IMR-90 (cell line): ENCODE data around the gene GABBR1. TPM values are rescaled to one million over a fixed set of nuclear protein-coding genes. Genes with fewer than 3 reads are reported as not detected.
"Not testable (repeated sequence)": the region's sequence is repeated elsewhere in the genome, so short reads cannot be mapped to it uniquely, and the experiment has no call there.

Source experiments
- ATAC-seq: fragments of 200-7000 bp; cut with Tn5 transposase; 2 replicates; pipeline ENCODE4 v1.9.1; 2020; ENCODE audit warnings: low read depth, mild to moderate bottlenecking, moderate library complexity
- BruUV-seq: library from RNA; stranded (reverse); fragments of 400-500 nt; replicated peaks from 2 replicates; lab custom pipeline; 2021; lab: Mats Ljungman, UMichigan
- CTCF ChIA-PET: fragments of 300-600 bp; formaldehyde crosslinking; extraction: SDS; loops from one replicate; lab custom pipeline; 2021; ENCODE audit warnings: antibody characterized with exemption; lab: Yijun Ruan, JAX
- POLR2A ChIA-PET: fragments of 300-600 bp; sonication (Branson Sonifier 250); formaldehyde crosslinking; loops from one replicate; lab custom pipeline; 2022; ENCODE audit warnings: antibody characterized with exemption; ENCODE audit not compliant: unreplicated experiment; lab: Charles Lee
- DNase-seq: peaks from one replicate; pipeline ENCODE4 v3.0.0; 2013
- H2AFZ ChIP-seq: replicated peaks from 2 replicates; pipeline ENCODE3; 2013; ENCODE audit warnings: low read length, mild to moderate bottlenecking; ENCODE audit not compliant: poor library complexity
- H2AK5ac ChIP-seq: 2 replicates; pipeline ENCODE4 v1.6.1; 2013; ENCODE audit warnings: low read depth, low read length, inconsistent platforms
- H2AK9ac ChIP-seq: replicated peaks from 2 replicates; pipeline ENCODE3; 2013; ENCODE audit warnings: mild to moderate bottlenecking, low read depth, low read length, moderate library complexity; ENCODE audit not compliant: poor library complexity
- H2BK120ac ChIP-seq: 2 replicates; pipeline ENCODE4 v1.6.1; 2013; ENCODE audit warnings: low read depth, low read length, inconsistent platforms
- H2BK15ac ChIP-seq: 3 replicates; pipeline ENCODE4 v1.6.1; 2013; ENCODE audit warnings: low read depth, low read length, inconsistent platforms
- H2BK20ac ChIP-seq: 2 replicates; pipeline ENCODE4 v1.6.1; 2013; ENCODE audit warnings: low read depth, mild to moderate bottlenecking, inconsistent platforms, low read length, moderate library complexity
- H2BK5ac ChIP-seq: 2 replicates; pipeline ENCODE4 v1.6.1; 2013; ENCODE audit warnings: mild to moderate bottlenecking, low read depth, low read length, inconsistent platforms; ENCODE audit not compliant: poor library complexity, severe bottlenecking
- H3K14ac ChIP-seq: replicated peaks from 2 replicates; pipeline ENCODE4 v1.6.1; 2013; ENCODE audit warnings: low read depth, low read length, inconsistent platforms
- H3K18ac ChIP-seq: 2 replicates; pipeline ENCODE4 v1.6.1; 2013; ENCODE audit warnings: low read depth, low read length, control low read depth
- H3K23ac ChIP-seq: 2 replicates; pipeline ENCODE4 v1.6.1; 2013; ENCODE audit warnings: low read depth, low read length, inconsistent platforms
- H3K27ac ChIP-seq: 2 replicates; pipeline ENCODE4 v1.5.1; 2013; ENCODE audit warnings: mild to moderate bottlenecking, control low read depth, low read length; ENCODE audit not compliant: insufficient read depth
- H3K27me3 ChIP-seq: 2 replicates; pipeline ENCODE4 v1.6.1; 2013; ENCODE audit warnings: low read length; ENCODE audit not compliant: control insufficient read depth, insufficient read depth
- H3K36me3 ChIP-seq: 2 replicates; pipeline ENCODE4 v1.6.1; 2013; ENCODE audit warnings: low read length, mixed read lengths; ENCODE audit not compliant: control insufficient read depth, insufficient read depth
- H3K4ac ChIP-seq: 2 replicates; pipeline ENCODE4 v1.6.1; 2013; ENCODE audit warnings: low read depth, low read length, inconsistent platforms
- H3K4me1 ChIP-seq: 2 replicates; pipeline ENCODE4 v1.6.1; 2013; ENCODE audit warnings: low read length, mixed read lengths; ENCODE audit not compliant: control insufficient read depth, insufficient read depth
- H3K4me2 ChIP-seq: 2 replicates; pipeline ENCODE4 v1.6.1; 2013; ENCODE audit warnings: low read depth, mild to moderate bottlenecking, control low read depth, low read length, moderate library complexity
- H3K4me3 ChIP-seq: 2 replicates; pipeline ENCODE4 v1.5.1; 2013; ENCODE audit warnings: low read depth, mild to moderate bottlenecking, control low read depth, low read length, moderate library complexity; ENCODE audit not compliant: insufficient read depth
- H3K56ac ChIP-seq: 2 replicates; pipeline ENCODE4 v1.6.1; 2013; ENCODE audit warnings: low read length, inconsistent platforms; ENCODE audit not compliant: insufficient read depth; ENCODE audit errors: extremely low read depth
- H3K79me1 ChIP-seq, 2 experiments: 2 replicates each; pipeline ENCODE4 v1.6.1; 2013; ENCODE audit warnings: low read length in 2 of 2, inconsistent platforms in 1 of 2, low read depth in 1 of 2
- H3K9ac ChIP-seq: 2 replicates; pipeline ENCODE4 v1.6.1; 2013; ENCODE audit warnings: low read depth, low read length, control low read depth
- H3K9me1 ChIP-seq: 2 replicates; pipeline ENCODE4 v1.6.1; 2013; ENCODE audit warnings: low read length, inconsistent platforms; ENCODE audit not compliant: insufficient read depth
- H3K9me3 ChIP-seq: 2 replicates; pipeline ENCODE4 v1.6.1; 2013; ENCODE audit warnings: low read length; ENCODE audit not compliant: control insufficient read depth, insufficient read depth
- H4K20me1 ChIP-seq: 2 replicates; pipeline ENCODE4 v1.6.1; 2013; ENCODE audit warnings: low read length, inconsistent platforms; ENCODE audit not compliant: insufficient read depth
- H4K5ac ChIP-seq: 2 replicates; pipeline ENCODE4 v1.6.1; 2013; ENCODE audit warnings: mild to moderate bottlenecking, low read depth, low read length, control low read depth
- H4K8ac ChIP-seq, 2 experiments: 2 replicates each; pipeline ENCODE4 v1.6.1; 2013; ENCODE audit warnings: low read depth in 2 of 2, low read length in 2 of 2, control low read depth in 1 of 2, inconsistent platforms in 1 of 2
- H4K91ac ChIP-seq: 2 replicates; pipeline ENCODE4 v1.6.1; 2013; ENCODE audit warnings: low read depth, low read length, inconsistent platforms; ENCODE audit not compliant: insufficient read depth
- BHLHE40 ChIP-seq: fragments of 150-350 bp; IDR thresholded peaks from 2 replicates; pipeline ENCODE4 v1.6.1; 2016; ENCODE audit warnings: mild to moderate bottlenecking, low read depth, low read length
- WGBS, 2 experiments: methylation state at CpG; one replicate each; pipeline versions ENCODE4 v1.1.5 to v1.1.7; 2013; ENCODE audit warnings: missing lambda C conversion rate in 2 of 2; ENCODE audit not compliant: insufficient read length in 1 of 2; ENCODE audit errors: extremely low coverage in 2 of 2; 5-methylcytosine and 5-hydroxymethylcytosine counted together
- dilution Hi-C: fragments of 300-500 bp; cut with HindIII; formaldehyde crosslinking; loops from one replicate; pipeline ENCODE4 v1.14.3; 2018; ENCODE audit warnings: low sequenced_read_pairs; ENCODE audit not compliant: unreplicated experiment
- in situ Hi-C: fragments of 300-500 bp; cut with MboI; formaldehyde crosslinking; loops from 3 replicates; pipeline ENCODE4 v1.14.3; 2019; ENCODE audit warnings: low sequenced_read_pairs, inconsistent platforms, mixed read lengths
- intact Hi-C: fragments of 100-400 bp; cut with micrococcal nuclease; formaldehyde crosslinking; loops from 2 replicates; pipeline ENCODE4 v1.10.0; 2022
- polyA plus RNA-seq, 3 experiments: library from polyadenylated mRNA; depleted of rRNA; stranded (reverse); fragments of >200 nt; gene quantifications; 2 replicates each; pipeline ENCODE4 v1.2.3, GENCODE V29; 2012; ENCODE audit warnings: low replicate concordance in 1 of 3
- total RNA-seq: library from RNA; depleted of rRNA; stranded (reverse); fragments of >200 nt; gene quantifications from 2 replicates; pipeline ENCODE4 v1.2.3, GENCODE V29; 2012

The GABBR1 gene
- total and polyA plus RNA-seq, 2 of the 4 experiments (the other 2 are of a cell fraction): 5.9 to 31.5 TPM

DNA sequence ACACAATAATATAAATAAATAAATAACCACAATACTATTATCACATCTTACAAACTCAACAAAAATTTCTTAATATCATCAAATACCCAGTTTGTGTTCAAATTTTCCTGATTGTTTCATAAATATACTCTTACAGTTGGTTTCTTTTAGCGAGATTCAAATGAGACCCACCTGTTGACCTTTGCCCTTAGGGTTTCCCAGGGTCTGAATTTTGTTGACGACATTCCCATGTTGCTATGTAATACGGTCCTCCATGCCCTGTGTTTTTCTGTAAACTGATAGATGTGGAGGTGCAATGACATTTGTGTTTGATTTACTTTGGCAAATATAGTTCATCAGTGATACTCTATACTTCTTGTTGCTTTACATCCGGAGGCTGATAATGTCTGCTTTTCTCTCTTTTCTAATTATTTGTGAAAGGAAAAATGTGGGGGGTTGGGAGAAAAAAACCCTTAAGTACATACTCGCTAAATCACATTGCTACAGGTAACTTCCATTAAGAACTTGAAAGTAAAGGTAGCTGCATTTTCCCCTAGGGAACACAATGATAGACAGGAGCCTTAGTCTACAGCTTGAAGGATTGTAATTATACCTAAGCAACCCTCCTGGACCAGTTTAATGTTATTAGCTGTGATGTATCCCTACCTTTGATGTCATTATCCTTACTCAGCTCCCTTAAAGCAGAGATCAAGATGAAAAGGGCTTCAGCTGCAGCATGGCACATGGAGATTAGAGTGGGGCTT, 30.5 kb upstream of the GABBR1 start:
- no peak for DNase-seq
- H3K4me3 ChIP-seq: no peak overlapping the region
- no peaks in the 10 kb centered on the region for H3K9me3 ChIP-seq
- H3K14ac ChIP-seq: no peak overlapping the region
- H3K79me1 ChIP-seq: no peaks in the 10 kb centered on the region
- H2BK15ac ChIP-seq: no peak overlapping the region
- no peak for ATAC-seq
- no peak overlapping the region for H3K4me2 ChIP-seq
- H2BK120ac ChIP-seq: no peak overlapping the region
- no CpG with 5 or more reads among the region's 5 CpGs for WGBS, 2 experiments
- no peak overlapping the region for H3K27ac ChIP-seq
- ChIA-PET CTCF (interaction anchor here (1.4 to 4.1 kb wide), 2 partner anchors 10 to 13 kb away, joined by 5 to 33 read pairs; no protein-coding TSS in a partner anchor), POLR2A (interaction anchor here (0.5 kb wide), 1 partner anchor 12 kb away, joined by 4 read pairs; no protein-coding TSS in a partner anchor)
- no peak overlapping the region for H3K4ac ChIP-seq
- no peak overlapping the region for H4K91ac ChIP-seq
- no peak overlapping the region for H3K23ac ChIP-seq
- H3K9ac ChIP-seq: no peak overlapping the region
- no peak overlapping the region for H2BK20ac ChIP-seq
- peaks cover 4% of the 10 kb centered on the region for H3K27me3 ChIP-seq
- H3K56ac ChIP-seq: no peak overlapping the region
- in situ Hi-C loops (no loop called here), dilution Hi-C loops (no loop called here), intact Hi-C loops (no loop called here)
- no peak overlapping the region for H3K18ac ChIP-seq
- H2AFZ ChIP-seq: no peak overlapping the region
- no peak overlapping the region for H2AK9ac ChIP-seq
- no peaks in the 10 kb centered on the region for H3K9me1 ChIP-seq
- no peak overlapping the region for H2BK5ac ChIP-seq
- H2AK5ac ChIP-seq: no peak overlapping the region
- no peak for TF ChIP-seq BHLHE40
- H4K5ac ChIP-seq: no peak overlapping the region
- BruUV-seq: no TSS peak
- no peaks in the 10 kb centered on the region for H3K36me3 ChIP-seq
- no peaks in the 10 kb centered on the region for H4K20me1 ChIP-seq
- H4K8ac ChIP-seq: no peak overlapping the region
- no peaks in the 10 kb centered on the region for H3K4me1 ChIP-seq

DNA sequence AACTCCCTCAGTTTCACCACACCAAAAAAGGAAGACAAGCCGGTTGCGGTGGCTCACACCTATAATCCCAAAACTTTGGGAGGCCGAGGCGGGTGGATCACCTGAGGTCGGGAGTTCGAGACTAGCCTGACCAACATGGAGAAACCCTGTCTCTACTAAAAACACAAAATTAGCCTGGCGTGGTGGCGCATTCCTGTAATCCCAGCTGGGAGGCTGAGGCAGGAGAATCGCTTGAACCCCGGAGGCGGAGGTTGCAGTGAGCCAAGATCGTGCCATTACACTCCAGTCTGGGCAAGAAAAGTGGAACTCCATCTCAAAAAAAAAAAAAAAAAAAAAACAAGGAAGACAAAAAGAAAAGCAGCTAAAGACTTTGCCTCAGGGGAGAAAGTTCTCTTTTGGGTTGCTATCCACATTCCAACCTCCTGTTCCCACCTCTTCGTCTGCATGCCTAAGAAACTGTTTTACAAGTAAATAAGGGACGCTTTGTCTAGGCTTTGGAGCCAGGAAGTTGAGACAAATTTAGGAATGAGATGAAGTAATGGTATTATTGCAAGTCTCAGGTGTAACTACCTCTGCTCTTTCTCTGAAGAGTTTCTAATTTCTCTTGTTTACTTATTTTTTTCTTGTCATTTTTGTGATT, 28.6 kb upstream of the GABBR1 start:
- intact Hi-C loops, DNase-seq, H3K14ac ChIP-seq, BruUV-seq, H4K8ac ChIP-seq, H2BK120ac ChIP-seq, H3K4me1 ChIP-seq, POLR2A ChIA-PET, dilution Hi-C loops, H3K23ac ChIP-seq, H2AK5ac ChIP-seq, H3K56ac ChIP-seq, H2BK5ac ChIP-seq, in situ Hi-C loops, H2BK20ac ChIP-seq, H2BK15ac ChIP-seq, H3K4me3 ChIP-seq, H3K9me3 ChIP-seq, H4K5ac ChIP-seq, H3K4me2 ChIP-seq, H2AK9ac ChIP-seq, H3K9ac ChIP-seq, H3K18ac ChIP-seq, H4K91ac ChIP-seq, H4K20me1 ChIP-seq, H3K4ac ChIP-seq, H3K79me1 ChIP-seq, H3K27me3 ChIP-seq, H3K9me1 ChIP-seq, H3K27ac ChIP-seq, H2AFZ ChIP-seq, ATAC-seq, H3K36me3 ChIP-seq: not testable (repeated sequence)
- WGBS, 2 experiments: no CpG with 5 or more reads among the region's 14 CpGs
- CTCF ChIA-PET: interaction anchor here (0.6 to 1.5 kb wide), 4 partner anchors 9 to 430 kb away, joined by 3 to 6 read pairs (median 3); no protein-coding TSS in a partner anchor
